Mucosa of descending colon (tissue), 3 donors: Measurements from ENCODE around the gene OVCH1. TPM values are rescaled to one million over a fixed set of nuclear protein-coding genes. Genes with fewer than 3 reads are reported as not detected.
A peak's percentile ranks its signal among the peaks of the same experiment; 100 is the strongest.

Experiments
- ATAC-seq: fragments of 200-7000 bp; cut with Tn5 transposase; one replicate; pipeline ENCODE4 v1.9.1; 2020; ENCODE audit warnings: mild to moderate bottlenecking, moderate library complexity
- DNase-seq, 3 donors: peaks; one replicate each; pipeline ENCODE4 v3.0.0-alpha.2; 2020
- H3K36me3 ChIP-seq: fragments of 200-600 bp; one replicate; pipeline ENCODE4 v1.8.0; 2021; ENCODE audit warnings: low read depth, mild to moderate bottlenecking
- H3K4me1 ChIP-seq: fragments of 200-600 bp; one replicate; pipeline ENCODE4 v1.8.0; 2021; ENCODE audit warnings: low read depth, mild to moderate bottlenecking
- H3K4me3 ChIP-seq: fragments of 200-600 bp; one replicate; pipeline ENCODE4 v1.8.0; 2021; ENCODE audit warnings: mild to moderate bottlenecking
- H3K9me3 ChIP-seq: fragments of 200-600 bp; one replicate; pipeline ENCODE4 v1.8.0; 2021; ENCODE audit warnings: mild to moderate bottlenecking
- intact Hi-C, 2 donors: fragments of 100-400 bp; cut with DNase I in 1 of 2; cut with micrococcal nuclease in 1 of 2; formaldehyde crosslinking; loops; one replicate each; pipeline versions ENCODE4 v1.11.0 to v1.11.1; 2022; cut with DNase I, micrococcal nuclease
- total RNA-seq, 3 donors: library from RNA; stranded (reverse); fragmentation: NEBNext Ultra II Directional in 2 of 3; extraction: Animal tissue kit (Norgen Biotek cat#: 25700) in 2 of 3; gene quantifications; one replicate each; pipeline versions ENCODE4 v1.2.1 to v1.2.4, GENCODE V29; 2021 to 2023
- TF ChIP-seq, protein P1 (sequence below): fragments of 200-600 bp; IDR thresholded peaks from one replicate; pipeline ENCODE4 v1.8.0; 2022; ENCODE audit warnings: antibody characterized with exemption, mild to moderate bottlenecking
- donor health status: DM: no; HTN: no; CAD: no; lungs with moderate emphysema.
- donor health status: DM: no; HTN: no; CAD: no.
- donor health status: DM: no; HTN: yes; CAD: no.

Gene OVCH1
- total RNA-seq, 3 donors from 2014 or later, result 0.70 TPM; not detected in 2

DNA sequence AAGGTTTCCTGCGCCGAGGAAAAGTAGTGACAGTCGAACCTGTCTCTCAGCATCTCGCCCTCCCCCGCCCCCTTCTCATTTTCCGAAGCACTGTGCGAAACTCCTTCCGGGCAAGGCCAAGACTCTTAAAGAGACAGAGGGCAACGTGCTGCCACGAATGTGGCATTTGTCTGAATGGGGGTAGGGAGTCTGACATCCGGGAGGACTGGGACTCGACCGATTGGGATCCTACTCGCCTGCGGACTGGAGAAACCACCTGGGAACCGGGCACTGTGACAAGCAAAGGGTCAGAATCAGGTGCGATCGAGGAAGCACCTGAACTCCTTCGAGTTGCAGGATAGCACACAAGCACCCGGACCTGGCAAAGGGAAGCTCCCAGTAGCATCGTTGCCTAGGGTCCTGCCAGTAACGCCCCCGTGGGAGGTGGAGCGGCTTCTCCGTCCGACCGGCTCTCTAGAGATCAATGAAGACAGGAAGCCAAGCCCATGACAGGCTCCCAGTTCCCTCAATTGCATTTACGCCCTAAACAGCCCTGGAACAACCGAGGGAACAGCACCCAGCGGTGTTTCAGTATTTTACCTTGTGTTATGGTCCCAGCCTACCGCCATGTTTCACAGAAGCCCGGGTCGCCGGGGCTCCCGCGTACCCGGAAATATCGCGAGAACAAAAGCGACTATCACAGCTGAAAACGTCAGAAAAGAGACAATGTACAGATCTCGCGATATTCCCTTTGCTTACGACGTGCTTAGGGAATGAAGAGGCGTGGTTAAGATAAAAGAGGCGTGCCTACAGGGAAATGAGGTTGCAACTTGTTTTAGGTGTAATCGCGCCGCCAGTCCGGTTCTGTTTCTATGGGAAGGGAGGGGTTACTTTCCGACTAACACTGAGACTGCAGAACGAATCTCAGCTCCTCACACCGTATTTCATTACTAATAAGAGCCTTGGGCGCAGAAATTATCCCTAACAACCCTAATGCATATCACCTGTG lies 116.7 kb downstream of the OVCH1 start, which contains the start of gene ERGIC2:
TSS of gene ERGIC2 (minus strand) at position 637 of the 988 bp plus-strand sequence. CDS start 9,539 bp downstream, outside the sequence.
- Histone ChIP-seq H3K4me1 (peaks cover 16% of the 10 kb centered on the region), H3K9me3 (no peaks in the 10 kb centered on the region), H3K36me3 (no peaks in the 10 kb centered on the region), H3K4me3 (peak within 1 kb of the TSS; percentile 94)
- intact Hi-C loops, result no loop called here
- peak; percentile 98 for ATAC-seq
- TF ChIP-seq, protein P1, sequence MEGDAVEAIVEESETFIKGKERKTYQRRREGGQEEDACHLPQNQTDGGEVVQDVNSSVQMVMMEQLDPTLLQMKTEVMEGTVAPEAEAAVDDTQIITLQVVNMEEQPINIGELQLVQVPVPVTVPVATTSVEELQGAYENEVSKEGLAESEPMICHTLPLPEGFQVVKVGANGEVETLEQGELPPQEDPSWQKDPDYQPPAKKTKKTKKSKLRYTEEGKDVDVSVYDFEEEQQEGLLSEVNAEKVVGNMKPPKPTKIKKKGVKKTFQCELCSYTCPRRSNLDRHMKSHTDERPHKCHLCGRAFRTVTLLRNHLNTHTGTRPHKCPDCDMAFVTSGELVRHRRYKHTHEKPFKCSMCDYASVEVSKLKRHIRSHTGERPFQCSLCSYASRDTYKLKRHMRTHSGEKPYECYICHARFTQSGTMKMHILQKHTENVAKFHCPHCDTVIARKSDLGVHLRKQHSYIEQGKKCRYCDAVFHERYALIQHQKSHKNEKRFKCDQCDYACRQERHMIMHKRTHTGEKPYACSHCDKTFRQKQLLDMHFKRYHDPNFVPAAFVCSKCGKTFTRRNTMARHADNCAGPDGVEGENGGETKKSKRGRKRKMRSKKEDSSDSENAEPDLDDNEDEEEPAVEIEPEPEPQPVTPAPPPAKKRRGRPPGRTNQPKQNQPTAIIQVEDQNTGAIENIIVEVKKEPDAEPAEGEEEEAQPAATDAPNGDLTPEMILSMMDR, result no peak
- DNase-seq, result peak; percentile 88 to 98 (median 92)

Other genes starting within 250 kb of the OVCH1 start
- gene ERGIC2, start 116.5 kb downstream of the OVCH1 start, total RNA-seq, result 10 to 100 TPM; 42.0 to 65.4 (median 45.1) TPM